ENCODE data around the gene DYNLT2. TPM values are rescaled to one million over a fixed set of nuclear protein-coding genes. Genes with fewer than 3 reads are reported as not detected.

DYNLT2 gene
- total and polyA plus RNA-seq, 2 of the 13 experiments (the other 11 are each of a cell fraction or from before 2014, with no cell fraction given) = 2.1 to 4.3 TPM

- TF ChIP-seq, protein P1, sequence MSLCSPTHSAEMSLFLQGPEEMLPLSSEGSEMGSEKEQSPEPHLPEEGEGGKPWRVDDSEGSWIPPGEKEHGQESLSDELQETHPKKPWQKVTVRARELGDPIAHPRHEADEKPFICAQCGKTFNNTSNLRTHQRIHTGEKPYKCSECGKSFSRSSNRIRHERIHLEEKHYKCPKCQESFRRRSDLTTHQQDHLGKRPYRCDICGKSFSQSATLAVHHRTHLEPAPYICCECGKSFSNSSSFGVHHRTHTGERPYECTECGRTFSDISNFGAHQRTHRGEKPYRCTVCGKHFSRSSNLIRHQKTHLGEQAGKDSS (CRISPR knock-in tag; IDR thresholded peaks at IDR 0.05; ENCODE audit: borderline replicate concordance, low read depth) = peak; percentile 90
- TF ChIP-seq, protein P2, sequence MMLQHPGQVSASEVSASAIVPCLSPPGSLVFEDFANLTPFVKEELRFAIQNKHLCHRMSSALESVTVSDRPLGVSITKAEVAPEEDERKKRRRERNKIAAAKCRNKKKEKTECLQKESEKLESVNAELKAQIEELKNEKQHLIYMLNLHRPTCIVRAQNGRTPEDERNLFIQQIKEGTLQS (CRISPR knock-in tag; IDR thresholded peaks at IDR 0.05) = peak; percentile 90
- TF ChIP-seq, protein P3, sequence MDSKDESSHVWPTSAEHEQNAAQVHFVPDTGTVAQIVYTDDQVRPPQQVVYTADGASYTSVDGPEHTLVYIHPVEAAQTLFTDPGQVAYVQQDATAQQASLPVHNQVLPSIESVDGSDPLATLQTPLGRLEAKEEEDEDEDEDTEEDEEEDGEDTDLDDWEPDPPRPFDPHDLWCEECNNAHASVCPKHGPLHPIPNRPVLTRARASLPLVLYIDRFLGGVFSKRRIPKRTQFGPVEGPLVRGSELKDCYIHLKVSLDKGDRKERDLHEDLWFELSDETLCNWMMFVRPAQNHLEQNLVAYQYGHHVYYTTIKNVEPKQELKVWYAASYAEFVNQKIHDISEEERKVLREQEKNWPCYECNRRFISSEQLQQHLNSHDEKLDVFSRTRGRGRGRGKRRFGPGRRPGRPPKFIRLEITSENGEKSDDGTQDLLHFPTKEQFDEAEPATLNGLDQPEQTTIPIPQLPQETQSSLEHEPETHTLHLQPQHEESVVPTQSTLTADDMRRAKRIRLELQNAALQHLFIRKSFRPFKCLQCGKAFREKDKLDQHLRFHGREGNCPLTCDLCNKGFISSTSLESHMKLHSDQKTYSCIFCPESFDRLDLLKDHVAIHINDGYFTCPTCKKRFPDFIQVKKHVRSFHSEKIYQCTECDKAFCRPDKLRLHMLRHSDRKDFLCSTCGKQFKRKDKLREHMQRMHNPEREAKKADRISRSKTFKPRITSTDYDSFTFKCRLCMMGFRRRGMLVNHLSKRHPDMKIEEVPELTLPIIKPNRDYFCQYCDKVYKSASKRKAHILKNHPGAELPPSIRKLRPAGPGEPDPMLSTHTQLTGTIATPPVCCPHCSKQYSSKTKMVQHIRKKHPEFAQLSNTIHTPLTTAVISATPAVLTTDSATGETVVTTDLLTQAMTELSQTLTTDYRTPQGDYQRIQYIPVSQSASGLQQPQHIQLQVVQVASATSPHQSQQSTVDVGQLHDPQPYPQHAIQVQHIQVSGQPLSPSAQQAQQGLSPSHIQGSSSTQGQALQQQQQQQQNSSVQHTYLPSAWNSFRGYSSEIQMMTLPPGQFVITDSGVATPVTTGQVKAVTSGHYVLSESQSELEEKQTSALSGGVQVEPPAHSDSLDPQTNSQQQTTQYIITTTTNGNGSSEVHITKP (CRISPR knock-in tag; IDR thresholded peaks at IDR 0.05; ENCODE audit: low read depth) = no peak; the same call in 1 of the 2 replicates
- no peak for TF ChIP-seq ARNT (IDR thresholded peaks at IDR 0.05)
- TF ChIP-seq AHDC1 (CRISPR knock-in tag; IDR thresholded peaks at IDR 0.05; ENCODE audit: borderline replicate concordance) = no peak; the same call in 1 of the 2 replicates
- peak; percentile 91; the same call in 1 of the 2 replicates for TF ChIP-seq MTERF4 (CRISPR knock-in tag; IDR thresholded peaks at IDR 0.05)
- no peak for TF ChIP-seq BRCA1 (CRISPR knock-in tag; IDR thresholded peaks at IDR 0.05)
- TF ChIP-seq ZMAT5 (CRISPR knock-in tag; IDR thresholded peaks at IDR 0.05; ENCODE audit: borderline replicate concordance, low read depth) = no peak
- no peak for TF ChIP-seq ZNF747 (CRISPR knock-in tag; IDR thresholded peaks at IDR 0.05; ENCODE audit: borderline replicate concordance)
- no peak for TF ChIP-seq IRF1 (CRISPR knock-in tag; IDR thresholded peaks at IDR 0.05; ENCODE audit: low read depth)
- no peak for TF ChIP-seq ZFP36L1 (CRISPR knock-in tag; IDR thresholded peaks at IDR 0.05)
Observed at GRCh38 chr6:169800668-169801395, 49.5 kb upstream of the DYNLT2 start (continued).

Measured in HepG2 (cell line).